ENCODE results near the gene ZNF594.
"Not testable (repeated sequence)": the region's sequence is repeated elsewhere in the genome, so short reads cannot be mapped to it uniquely, and the experiment has no call there.

Gene ZNF594

GRCh38 chr17:5129770-5130169, 61.9 kb downstream of the ZNF594 start:
- no CpG with 5 or more reads among the region's 8 CpGs for WGBS (ENCODE audit: insufficient coverage, insufficient read length)
- not testable (repeated sequence) for H3K4me3 ChIP-seq (ENCODE audit: low read length); H3K27ac ChIP-seq (ENCODE audit: low read length); H3K4me1 ChIP-seq (ENCODE audit: control insufficient read depth, insufficient read depth, low read length); H3K27me3 ChIP-seq (ENCODE audit: control insufficient read depth, insufficient read depth, low read length); H3K36me3 ChIP-seq (ENCODE audit: control insufficient read depth, insufficient read depth, low read length); H3K9me3 ChIP-seq (ENCODE audit: control insufficient read depth, insufficient read depth, low read length); DNase-seq (ENCODE audit: low read depth, low spot score)
